ENCODE data around the gene MORN5. TPM values are rescaled to one million over a fixed set of nuclear protein-coding genes. Genes with fewer than 3 reads are reported as not detected.

Gene MORN5
- total RNA-seq, 1 donor from 2014 or later: not detected

DNA sequence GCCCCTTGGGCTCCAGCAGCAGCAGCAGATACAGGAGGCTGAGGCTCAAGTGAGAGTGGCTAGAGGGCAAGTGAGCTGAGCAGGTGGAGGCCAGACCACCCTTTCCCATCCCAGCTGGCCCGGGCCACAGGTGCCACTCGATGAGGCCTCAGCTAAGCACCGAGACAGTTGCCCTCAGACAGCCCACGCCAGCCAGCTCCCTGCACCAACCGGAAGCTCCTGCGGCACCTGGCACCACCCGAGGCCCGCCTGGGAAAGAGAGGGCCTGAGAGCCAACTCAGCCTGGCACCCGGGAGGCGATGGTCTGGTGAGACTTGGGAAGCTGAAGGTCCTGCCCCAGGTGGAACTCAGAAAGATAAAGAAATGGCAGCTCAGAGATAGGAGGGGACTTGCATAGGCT is 38.3 kb upstream of the MORN5 start:
- no peak for DNase-seq
- Mint-ChIP-seq H3K36me3 (ENCODE audit: low read depth) (no peaks in the 10 kb centered on the region), H3K4me3 (no peak overlapping the region), H3K9me3 (no peaks in the 10 kb centered on the region), H3K27me3 (peaks cover 27% of the 10 kb centered on the region), H3K27ac (no peak overlapping the region), H3K4me1 (peaks cover 10% of the 10 kb centered on the region)
- intact Hi-C loops (cut with micrococcal nuclease): no loop called here
- ATAC-seq (ENCODE audit: low read depth): no peak
- ChIA-PET CTCF (interaction anchor here (0.8 to 8.5 kb wide), 6 partner anchors 23 to 575 kb away, joined by 3 to 84 read pairs (median 4); no protein-coding TSS in a partner anchor), POLR2A (no interaction called here)
- TF ChIP-seq, protein P1, sequence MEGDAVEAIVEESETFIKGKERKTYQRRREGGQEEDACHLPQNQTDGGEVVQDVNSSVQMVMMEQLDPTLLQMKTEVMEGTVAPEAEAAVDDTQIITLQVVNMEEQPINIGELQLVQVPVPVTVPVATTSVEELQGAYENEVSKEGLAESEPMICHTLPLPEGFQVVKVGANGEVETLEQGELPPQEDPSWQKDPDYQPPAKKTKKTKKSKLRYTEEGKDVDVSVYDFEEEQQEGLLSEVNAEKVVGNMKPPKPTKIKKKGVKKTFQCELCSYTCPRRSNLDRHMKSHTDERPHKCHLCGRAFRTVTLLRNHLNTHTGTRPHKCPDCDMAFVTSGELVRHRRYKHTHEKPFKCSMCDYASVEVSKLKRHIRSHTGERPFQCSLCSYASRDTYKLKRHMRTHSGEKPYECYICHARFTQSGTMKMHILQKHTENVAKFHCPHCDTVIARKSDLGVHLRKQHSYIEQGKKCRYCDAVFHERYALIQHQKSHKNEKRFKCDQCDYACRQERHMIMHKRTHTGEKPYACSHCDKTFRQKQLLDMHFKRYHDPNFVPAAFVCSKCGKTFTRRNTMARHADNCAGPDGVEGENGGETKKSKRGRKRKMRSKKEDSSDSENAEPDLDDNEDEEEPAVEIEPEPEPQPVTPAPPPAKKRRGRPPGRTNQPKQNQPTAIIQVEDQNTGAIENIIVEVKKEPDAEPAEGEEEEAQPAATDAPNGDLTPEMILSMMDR (IDR thresholded peaks at IDR 0.05): no peak

DNA sequence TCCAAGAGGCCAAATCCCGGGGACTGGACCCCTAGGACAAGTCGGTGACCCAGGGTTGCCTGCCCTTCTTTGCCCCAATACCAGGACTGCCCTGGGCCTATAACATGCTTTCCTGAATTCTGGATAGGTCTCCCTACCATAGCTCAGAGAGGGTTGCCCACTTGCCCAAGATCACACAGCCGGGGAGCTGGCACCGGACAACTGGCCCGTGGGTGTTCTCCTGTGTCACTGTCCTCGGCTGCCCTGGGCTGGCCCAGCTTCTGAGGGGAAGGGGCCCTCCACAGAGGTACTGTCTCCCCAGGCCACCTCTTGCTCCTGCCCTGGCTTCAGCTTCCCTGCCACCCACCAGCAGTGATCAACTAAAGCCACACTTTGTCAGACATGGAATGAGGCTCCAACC is 37.8 kb upstream of the MORN5 start:
- TF ChIP-seq, protein P1 (IDR thresholded peaks at IDR 0.05): no peak
- H3K9me3 Mint-ChIP-seq: no peaks in the 10 kb centered on the region
- no peak overlapping the region for H3K27ac Mint-ChIP-seq
- H3K36me3 Mint-ChIP-seq (ENCODE audit: low read depth): no peaks in the 10 kb centered on the region
- intact Hi-C loops (cut with micrococcal nuclease): no loop called here
- no peak for ATAC-seq (ENCODE audit: low read depth)
- H3K4me3 Mint-ChIP-seq: no peak overlapping the region
- H3K27me3 Mint-ChIP-seq: peaks cover 31% of the 10 kb centered on the region
- ChIA-PET CTCF (interaction anchor here (0.8 to 8.5 kb wide), 8 partner anchors 11 to 576 kb away, joined by 3 to 84 read pairs (median 4); no protein-coding TSS in a partner anchor), POLR2A (no interaction called here)
- DNase-seq: no peak
- H3K4me1 Mint-ChIP-seq: peaks cover 13% of the 10 kb centered on the region

DNA sequence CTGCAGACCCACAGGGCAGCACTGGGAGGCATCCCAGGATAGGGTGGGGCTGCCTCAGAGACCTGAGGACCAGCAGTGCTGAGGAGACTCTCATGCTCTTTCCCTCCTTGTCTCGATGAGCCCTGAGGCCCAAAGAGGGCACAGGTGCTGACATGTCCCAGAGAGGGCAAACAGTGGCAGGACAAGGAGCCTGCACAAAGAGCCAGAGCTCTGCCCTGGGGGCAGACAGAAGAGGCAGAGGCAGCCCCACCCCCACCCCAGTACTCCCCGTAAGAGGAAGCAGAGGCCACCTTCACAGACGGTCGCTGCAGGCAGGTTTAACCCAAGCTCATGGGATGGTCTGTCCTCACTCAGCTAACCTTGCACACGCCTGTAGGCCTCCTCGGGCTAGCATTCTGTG is 37.2 kb upstream of the MORN5 start:
- Mint-ChIP-seq H3K36me3 (ENCODE audit: low read depth) (no peaks in the 10 kb centered on the region), H3K4me1 (peaks cover 13% of the 10 kb centered on the region), H3K27me3 (peaks cover 35% of the 10 kb centered on the region), H3K9me3 (no peaks in the 10 kb centered on the region), H3K27ac (no peak overlapping the region), H3K4me3 (no peak overlapping the region)
- ChIA-PET POLR2A (no interaction called here), CTCF (interaction anchor here (0.8 to 8.5 kb wide), 8 partner anchors 10 to 577 kb away, joined by 3 to 117 read pairs (median 6); no protein-coding TSS in a partner anchor)
- ATAC-seq (ENCODE audit: low read depth): no peak
- no peak for DNase-seq
- TF ChIP-seq, protein P1 (IDR thresholded peaks at IDR 0.05): no peak
- intact Hi-C loops (cut with micrococcal nuclease): no loop called here

DNA sequence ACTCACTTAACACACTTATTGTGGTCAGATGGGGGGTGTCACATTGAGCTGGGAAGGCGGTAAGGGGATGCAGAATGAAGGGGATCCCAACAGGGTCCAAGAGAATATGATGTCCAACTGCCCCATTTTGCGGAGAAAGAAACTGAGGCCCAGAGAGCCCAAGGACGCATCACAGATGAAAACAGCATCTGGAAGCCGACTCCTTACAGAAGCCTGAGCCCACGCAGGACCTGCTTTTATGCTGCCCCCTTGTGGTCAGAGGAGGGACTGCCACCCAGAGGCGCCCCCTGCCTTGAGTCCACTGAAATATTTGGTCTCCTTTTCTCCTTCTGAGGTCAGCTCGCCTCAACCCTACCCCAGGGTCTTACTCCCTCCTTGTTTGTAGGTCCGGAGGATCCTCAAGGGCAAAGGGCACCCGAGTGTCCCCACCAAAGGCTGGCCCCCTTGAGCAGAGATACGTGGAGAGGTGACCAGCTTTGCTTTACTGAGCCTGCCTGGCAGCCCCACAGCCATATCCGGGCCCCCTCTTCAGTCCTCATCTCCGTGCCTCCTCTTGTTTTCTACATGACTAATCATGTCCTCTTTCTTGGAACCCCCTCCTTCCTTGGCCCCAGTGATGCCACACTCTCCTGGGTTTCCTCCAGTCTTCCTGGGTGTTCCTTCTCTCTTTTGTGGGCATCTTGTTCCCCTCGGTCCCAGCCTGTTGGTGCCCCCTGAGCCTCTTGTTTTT is 36.6 kb upstream of the MORN5 start:
- ATAC-seq (ENCODE audit: low read depth): peak; percentile 68
- ChIA-PET CTCF (interaction anchor here (1.1 to 8.5 kb wide), 8 partner anchors 9 to 688 kb away, joined by 3 to 117 read pairs (median 6); no protein-coding TSS in a partner anchor), POLR2A (no interaction called here)
- Mint-ChIP-seq H3K9me3 (no peaks in the 10 kb centered on the region), H3K27ac (no peak overlapping the region), H3K36me3 (ENCODE audit: low read depth) (no peaks in the 10 kb centered on the region), H3K4me1 (peaks cover 13% of the 10 kb centered on the region), H3K27me3 (peaks cover 40% of the 10 kb centered on the region), H3K4me3 (no peak overlapping the region)
- intact Hi-C loops (cut with micrococcal nuclease): loop anchor here (1.0 kb wide), 2 partner anchors 24 to 577 kb away; no protein-coding TSS in a partner anchor
- TF ChIP-seq, protein P1 (IDR thresholded peaks at IDR 0.05): peak; percentile 50
- DNase-seq: peak; percentile 56

DNA sequence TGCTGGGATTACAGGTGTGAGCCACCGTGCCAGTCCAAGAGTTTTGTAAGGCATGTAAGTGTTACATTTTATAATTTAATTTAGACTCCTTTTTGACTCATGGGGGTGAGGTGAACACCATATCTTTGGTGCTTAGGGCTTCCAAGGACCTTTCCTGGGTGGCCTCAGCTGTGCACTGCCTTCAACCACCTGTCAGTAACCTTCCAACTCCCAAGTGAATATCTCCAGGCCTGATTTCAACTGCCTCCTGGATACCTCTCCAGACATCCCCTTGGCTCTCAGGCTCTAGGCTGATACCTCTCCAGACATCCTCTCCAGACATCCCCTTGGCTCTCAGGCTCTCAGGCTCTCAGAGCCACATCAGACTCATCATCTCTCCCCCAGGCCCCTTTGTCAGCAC is 35.7 kb upstream of the MORN5 start:
- no peaks in the 10 kb centered on the region for H3K36me3 Mint-ChIP-seq (ENCODE audit: low read depth)
- H3K4me1 Mint-ChIP-seq: peaks cover 13% of the 10 kb centered on the region
- peaks cover 40% of the 10 kb centered on the region for H3K27me3 Mint-ChIP-seq
- POLR2A ChIA-PET: no interaction called here
- H3K9me3 Mint-ChIP-seq: no peaks in the 10 kb centered on the region
- TF ChIP-seq, protein P1 (IDR thresholded peaks at IDR 0.05): no peak
- intact Hi-C loops (cut with micrococcal nuclease): no loop called here
- no peak overlapping the region for H3K4me3 Mint-ChIP-seq
- ATAC-seq (ENCODE audit: low read depth) (no peak), DNase-seq (no peak)
- CTCF ChIA-PET: interaction anchor here (0.8 to 8.5 kb wide), 13 partner anchors 8 to 697 kb away, joined by 3 to 117 read pairs (median 8); no protein-coding TSS in a partner anchor
- H3K27ac Mint-ChIP-seq: no peak overlapping the region

Data from activated B cell treated with CpG ODN at 0.5 μM for 24 hours (primary cell).